HCT116 (cell line): ENCODE data around the gene PSMA6. TPM values are rescaled to one million over a fixed set of nuclear protein-coding genes. Genes with fewer than 3 reads are reported as not detected.
"Not testable (repeated sequence)": the region's sequence is repeated elsewhere in the genome, so short reads cannot be mapped to it uniquely, and the experiment has no call there.

ENCODE experiments used
- ATAC-seq: fragments of 200-7000 bp; cut with Tn5 transposase; 2 replicates; pipeline ENCODE4 v1.9.1; 2020; ENCODE audit warnings: mild to moderate bottlenecking, moderate library complexity
- BruUV-seq: library from RNA; stranded (reverse); fragments of 400-500 nt; replicated peaks from 2 replicates; lab custom pipeline; 2021; lab: Mats Ljungman, UMichigan
- CTCF ChIA-PET: fragments of 300-600 bp; sonication (Branson Sonifier 250); formaldehyde crosslinking; loops from one replicate; lab custom pipeline; 2021; ENCODE audit warnings: antibody characterized with exemption; lab: Charles Lee
- POLR2A ChIA-PET: fragments of 300-600, 350-600 bp; sonication (Branson Sonifier 250); formaldehyde crosslinking; loops from one replicate; lab custom pipeline; 2021; ENCODE audit warnings: antibody characterized with exemption; lab: Charles Lee
- RAD21 ChIA-PET, 2 experiments: fragments of 300-600 bp; sonication (Branson Sonifier 250); formaldehyde crosslinking; loops; one replicate each; lab custom pipeline; 2023; ENCODE audit warnings: low total read pairs in 2 of 2; ENCODE audit not compliant: uncharacterized antibody in 2 of 2, unreplicated experiment in 2 of 2, low non-redundant PET in 1 of 2; lab: Charles Lee
- DNase-seq: peaks from one replicate; pipeline ENCODE4 v3.0.0-alpha.2; 2010; ENCODE audit warnings: low read depth, low spot score
- H2AFZ ChIP-seq: fragments of 200-600 bp; shearing (Covaris generic), sonication (generic); 2 replicates; pipeline ENCODE4 v1.6.1; 2017; ENCODE audit warnings: low read depth, mixed run types, mixed read lengths, antibody characterized with exemption, low read length; ENCODE audit not compliant: poor library complexity, severe bottlenecking
- H3K27ac ChIP-seq: 2 replicates; pipeline ENCODE4 v1.5.1; 2012; ENCODE audit warnings: low read depth, low read length
- H3K27me3 ChIP-seq: fragments of 200-600 bp; sonication (generic); 2 replicates; pipeline ENCODE4 v1.6.1; 2016; ENCODE audit warnings: mixed run types, low read length, mixed read lengths; ENCODE audit not compliant: insufficient read depth
- H3K36me3 ChIP-seq, 2 experiments: fragments of 200-500 bp in 1 of 2; fragments of 200-600 bp in 1 of 2; sonication (Bioruptor generic) in 1 of 2; sonication (generic) in 1 of 2; 2 replicates each; pipeline versions ENCODE4 v1.5.1 to v1.6.1; 2014 to 2016; ENCODE audit warnings: low read length in 2 of 2, inconsistent platforms in 1 of 2, mixed read lengths in 1 of 2, mixed run types in 1 of 2; ENCODE audit not compliant: insufficient read depth in 2 of 2, control insufficient read depth in 1 of 2
- H3K4me1 ChIP-seq, 2 experiments: fragments of 200-600 bp in 1 of 2; sonication (generic) in 1 of 2; 2 replicates each; pipeline versions ENCODE4 v1.5.1 to v1.6.1; 2012 to 2017; ENCODE audit warnings: low read length in 2 of 2, inconsistent platforms in 1 of 2, mild to moderate bottlenecking in 1 of 2, mixed read lengths in 1 of 2, mixed run types in 1 of 2, moderate library complexity in 1 of 2; ENCODE audit not compliant: insufficient read depth in 2 of 2, control insufficient read depth in 1 of 2
- H3K4me2 ChIP-seq: fragments of 200-600 bp; sonication (generic); 2 replicates; pipeline ENCODE4 v1.6.1; 2017; ENCODE audit warnings: mixed run types, low read length, mixed read lengths
- H3K4me3 ChIP-seq, 2 experiments: fragments of 200-600 bp in 1 of 2; sonication (generic) in 1 of 2; replicated peaks in 1 of 2; 2 replicates each; pipeline ENCODE4 v1.5.1; 2011 to 2016; ENCODE audit warnings: low read length in 2 of 2, control low read depth in 1 of 2, low read depth in 1 of 2, mild to moderate bottlenecking in 1 of 2, mixed read lengths in 1 of 2, mixed run types in 1 of 2
- H3K79me2 ChIP-seq: fragments of 200-600 bp; sonication (generic); 2 replicates; pipeline ENCODE4 v1.6.1; 2017; ENCODE audit warnings: mild to moderate bottlenecking, mixed run types, low read length, moderate library complexity, mixed read lengths; ENCODE audit not compliant: insufficient read depth
- H3K9ac ChIP-seq: fragments of 200-600 bp; sonication (generic); 2 replicates; pipeline ENCODE4 v1.6.1; 2016; ENCODE audit warnings: low read length, mixed read lengths
- H3K9me2 ChIP-seq: fragments of 200-600 bp; sonication (generic), shearing (Covaris generic); 2 replicates; pipeline ENCODE4 v1.6.1; 2017; ENCODE audit warnings: mixed run types, mild to moderate bottlenecking, moderate library complexity; ENCODE audit not compliant: insufficient read depth
- H3K9me3 ChIP-seq, 2 experiments: fragments of 200-500 bp in 1 of 2; fragments of 200-600 bp in 1 of 2; sonication (Bioruptor generic) in 1 of 2; sonication (generic) in 1 of 2; 2 replicates each; pipeline ENCODE4 v1.6.1; 2014 to 2017; ENCODE audit warnings: low read length in 2 of 2, mixed read lengths in 2 of 2, inconsistent platforms in 1 of 2, low read depth in 1 of 2, mild to moderate bottlenecking in 1 of 2, mixed run types in 1 of 2, moderate library complexity in 1 of 2; ENCODE audit not compliant: control insufficient read depth in 1 of 2, insufficient read depth in 1 of 2
- H4K20me1 ChIP-seq: fragments of 200-600 bp; sonication (generic), shearing (Covaris generic); 2 replicates; pipeline ENCODE4 v1.6.1; 2017; ENCODE audit warnings: mixed run types, mild to moderate bottlenecking, moderate library complexity; ENCODE audit not compliant: insufficient read depth
- CBX3 ChIP-seq: IDR thresholded peaks from 2 replicates; pipeline ENCODE4 v1.6.1; 2012; ENCODE audit warnings: low read depth
- FOSL1 ChIP-seq: IDR thresholded peaks from 2 replicates; pipeline ENCODE4 v1.6.1; 2012; ENCODE audit warnings: low read depth
- POLR2AphosphoS5 ChIP-seq: IDR thresholded peaks from 2 replicates; pipeline ENCODE4 v1.6.1; 2011; ENCODE audit warnings: mild to moderate bottlenecking, low read depth, low read length, moderate library complexity
- RAD21 ChIP-seq: IDR thresholded peaks from 2 replicates; pipeline ENCODE4 v1.6.1; 2012; ENCODE audit warnings: low read depth, mild to moderate bottlenecking
- REST ChIP-seq: IDR thresholded peaks from 2 replicates; pipeline ENCODE4 v1.6.1; 2012; ENCODE audit warnings: low read depth
- ZBTB33 ChIP-seq: IDR thresholded peaks from 2 replicates; pipeline ENCODE4 v1.6.1; 2011; ENCODE audit warnings: mild to moderate bottlenecking, low read length, moderate library complexity; ENCODE audit not compliant: insufficient replicate concordance; ENCODE audit errors: extremely low read depth
- ZNF274 ChIP-seq: fragments of 200-500 bp; sonication (Bioruptor generic); IDR thresholded peaks from 2 replicates; pipeline ENCODE4 v1.6.1; 2014; ENCODE audit warnings: mild to moderate bottlenecking, low read depth, low read length, inconsistent platforms
- intact Hi-C: fragments of 100-400 bp; cut with micrococcal nuclease; formaldehyde crosslinking; loops from 2 replicates; pipeline ENCODE4 v1.10.0; 2022
- total RNA-seq: library from RNA; stranded (reverse); gene quantifications from one replicate; pipeline ENCODE4 v1.2.1, GENCODE V29; 2021; ENCODE audit not compliant: unreplicated experiment

PSMA6 gene
- total RNA-seq, 1 experiment from 2014 or later, result 194 TPM

- no peak overlapping the region for H2AFZ ChIP-seq
- no peak for TF ChIP-seq ZBTB33
- TF ChIP-seq POLR2AphosphoS5, result no peak
- TF ChIP-seq RAD21, result no peak
- TF ChIP-seq REST, result no peak
- no peak for TF ChIP-seq ZNF274
- TF ChIP-seq CBX3, result no peak
- no peak for TF ChIP-seq FOSL1
- H3K9me2 ChIP-seq, result no peaks in the 10 kb centered on the region
- no peak overlapping the region for H3K9ac ChIP-seq
- H3K4me1 ChIP-seq, result no peaks in the 10 kb centered on the region
- ChIA-PET CTCF (no interaction called here), RAD21 (no interaction called here), POLR2A (interaction anchor here (1.4 kb wide), 1 partner anchor 8 kb away, joined by 9 read pairs; the partner anchor contains the start of gene PSMA6)
- no peak overlapping the region for H3K27ac ChIP-seq
- H3K79me2 ChIP-seq, result peaks cover 100% of the 10 kb centered on the region
- H3K9me3 ChIP-seq, result no peaks in the 10 kb centered on the region
- H3K36me3 ChIP-seq, result peaks cover 2 to 3% of the 10 kb centered on the region in 2 experiments; a peak in 2 of 4 replicates
- DNase-seq, result no peak
- no TSS peak for BruUV-seq
- no peak overlapping the region for H3K4me2 ChIP-seq
- intact Hi-C loops, result no loop called here
- H3K27me3 ChIP-seq, result no peaks in the 10 kb centered on the region
- H4K20me1 ChIP-seq, result peaks cover 14% of the 10 kb centered on the region; the same call in 1 of the 2 replicates
- no peak overlapping the region for H3K4me3 ChIP-seq
- no peak for ATAC-seq
Measured at GRCh38 chr14:35300228-35300627, 8.0 kb downstream of the PSMA6 start.

GRCh38 chr14:35301334-35301733 lies 9.2 kb downstream of the PSMA6 start:
- peaks cover 19% of the 10 kb centered on the region; the same call in 1 of the 2 replicates for H4K20me1 ChIP-seq
- RAD21 ChIA-PET, H3K27ac ChIP-seq, H3K4me3 ChIP-seq, H2AFZ ChIP-seq, H3K4me1 ChIP-seq, DNase-seq, H3K9me2 ChIP-seq, H3K27me3 ChIP-seq, ATAC-seq, H3K4me2 ChIP-seq, CTCF ChIA-PET, H3K36me3 ChIP-seq, H3K9ac ChIP-seq, BruUV-seq, intact Hi-C loops, H3K9me3 ChIP-seq: not testable (repeated sequence)
- peaks cover 100% of the 10 kb centered on the region for H3K79me2 ChIP-seq
- POLR2A ChIA-PET, result interaction anchor here (1.4 kb wide), 1 partner anchor 9 kb away, joined by 9 read pairs; the partner anchor contains the start of gene PSMA6
